Endometrium (tissue), 2 donors: Measurements from ENCODE around the gene GPLD1.
"Not testable (repeated sequence)": the region's sequence is repeated elsewhere in the genome, so short reads cannot be mapped to it uniquely, and the experiment has no call there.

Source experiments
- FAIRE-seq: peaks from 2 replicates; lab custom pipeline; 2012; peaks lifted over from hg19 to GRCh38; lab: Jason Lieb, UNC
- donor health status: control.
- donor health status: control.

The GPLD1 gene

DNA sequence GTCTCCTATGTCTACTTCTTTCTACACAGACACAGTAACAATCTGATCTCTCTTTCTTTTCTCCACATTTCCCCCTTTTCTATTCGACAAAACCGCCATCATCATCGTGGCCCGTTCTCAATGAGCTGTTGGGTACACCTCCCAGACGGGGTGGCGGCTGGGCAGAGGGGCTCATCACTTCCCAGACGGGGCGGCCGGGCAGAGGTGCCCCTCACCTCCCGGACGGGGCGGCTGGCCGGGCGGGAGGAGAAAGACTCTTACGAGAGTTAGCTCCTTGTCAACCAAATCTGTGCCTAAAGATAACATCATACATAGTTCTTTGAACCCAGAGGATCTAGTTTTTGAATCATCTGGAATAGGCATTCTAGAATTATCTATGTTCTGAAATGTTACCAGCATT is 74.8 kb downstream of the GPLD1 start:
- FAIRE-seq: not testable (repeated sequence)

DNA sequence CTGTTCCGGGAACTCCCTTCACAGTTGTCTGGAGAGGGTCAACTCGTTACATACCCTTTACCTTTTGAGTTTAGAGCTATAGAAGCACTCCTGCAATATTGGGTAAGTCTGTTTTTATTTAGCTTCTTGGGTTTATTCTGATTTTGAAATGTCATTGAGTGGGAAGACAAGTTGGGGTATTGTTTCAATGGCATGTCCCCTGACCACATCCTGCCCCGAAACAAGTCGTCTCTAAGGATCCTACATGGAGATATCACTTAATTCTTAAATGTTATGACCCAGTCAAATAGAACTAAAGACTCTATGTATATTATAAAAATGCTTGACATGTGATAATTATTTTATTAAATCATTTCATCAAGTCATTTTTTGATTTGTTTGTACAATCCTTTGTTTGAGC is 77.1 kb downstream of the GPLD1 start:
- FAIRE-seq: no peak

DNA sequence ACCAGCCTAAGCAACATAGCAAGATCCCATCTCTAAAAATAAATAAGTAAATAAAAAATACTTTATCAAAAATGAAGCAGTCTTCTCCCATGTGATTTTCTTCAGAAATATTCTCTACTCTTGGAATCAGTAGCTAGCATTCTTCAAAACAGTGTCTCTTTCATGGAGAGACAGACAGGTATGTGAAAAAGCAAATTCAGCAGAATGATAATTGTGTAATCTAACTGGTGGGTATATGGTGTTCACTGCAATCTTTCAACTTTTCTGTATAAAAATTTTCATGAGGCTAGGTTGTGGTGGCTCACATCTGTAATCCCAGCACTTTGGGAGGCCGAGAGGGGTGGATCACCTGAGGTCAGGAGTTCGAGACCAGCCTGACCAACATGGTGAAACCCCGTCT is 78.8 kb downstream of the GPLD1 start:
- no peak for FAIRE-seq

DNA sequence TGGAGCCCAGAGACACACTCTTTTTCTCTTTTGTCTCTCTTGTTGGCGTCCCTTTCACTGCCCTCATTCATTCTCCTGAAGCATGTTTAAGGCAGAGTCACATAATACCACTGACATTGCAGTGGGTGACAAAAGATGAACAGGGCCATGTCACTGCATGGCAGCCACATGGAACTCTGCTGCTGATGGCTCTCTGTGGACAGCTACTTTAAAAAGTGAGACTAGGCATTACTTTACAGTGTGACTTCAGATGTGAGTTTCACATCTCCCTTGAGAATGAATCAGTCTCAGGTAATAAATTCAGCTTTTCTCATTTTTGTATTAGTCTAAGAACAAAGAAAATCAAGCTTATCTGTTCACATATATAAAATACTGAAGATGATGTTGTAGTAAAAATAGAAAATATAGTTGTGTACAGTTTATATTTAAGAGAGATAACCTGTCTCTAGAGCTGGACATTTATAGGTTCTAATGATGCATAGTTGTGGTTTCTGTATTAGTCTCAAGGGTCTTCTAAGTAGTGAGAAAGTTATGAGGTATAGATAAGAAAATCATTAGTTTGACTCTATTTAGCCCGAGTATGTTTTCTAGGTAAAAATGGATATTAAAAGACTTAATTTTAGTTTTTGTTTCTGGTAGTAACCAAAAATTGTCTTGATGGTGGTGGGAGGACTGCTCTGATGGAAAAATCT is 80.5 kb downstream of the GPLD1 start:
- FAIRE-seq: no peak

DNA sequence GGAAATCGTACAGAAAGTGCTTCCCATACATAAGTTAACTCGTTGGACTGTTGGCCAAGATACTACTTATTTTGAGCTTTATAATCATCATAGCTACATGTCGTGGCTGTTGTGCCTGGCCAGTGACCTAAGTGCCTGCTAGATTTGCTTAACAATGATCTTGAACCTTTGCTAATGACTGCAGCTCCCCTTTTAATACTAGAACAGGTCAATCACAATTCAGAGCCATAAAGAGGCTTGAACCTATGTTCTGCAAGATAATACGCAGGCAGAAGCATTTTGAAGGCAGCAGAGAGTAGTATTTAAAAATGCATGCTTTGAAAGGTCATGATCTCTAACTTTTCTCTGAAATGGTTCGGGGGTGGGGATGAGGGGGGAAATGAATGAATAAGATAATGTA is 84.1 kb downstream of the GPLD1 start:
- no peak for FAIRE-seq

DNA sequence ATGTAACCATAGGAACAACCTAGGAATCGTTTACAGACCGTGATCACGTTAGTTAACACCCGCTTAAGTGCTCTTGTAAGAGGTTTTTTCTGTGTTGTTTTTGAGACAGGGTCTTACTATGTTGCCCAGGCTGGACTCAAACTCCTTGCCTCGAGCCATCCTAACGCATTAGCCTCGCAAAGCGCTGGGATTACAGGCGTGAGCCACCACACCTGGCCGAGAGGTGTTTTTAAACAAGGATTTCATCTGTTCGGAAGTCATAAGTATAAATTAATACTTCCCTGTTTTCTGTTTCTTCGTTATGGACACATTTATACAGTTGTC is 85.9 kb downstream of the GPLD1 start:
- FAIRE-seq: no peak

DNA sequence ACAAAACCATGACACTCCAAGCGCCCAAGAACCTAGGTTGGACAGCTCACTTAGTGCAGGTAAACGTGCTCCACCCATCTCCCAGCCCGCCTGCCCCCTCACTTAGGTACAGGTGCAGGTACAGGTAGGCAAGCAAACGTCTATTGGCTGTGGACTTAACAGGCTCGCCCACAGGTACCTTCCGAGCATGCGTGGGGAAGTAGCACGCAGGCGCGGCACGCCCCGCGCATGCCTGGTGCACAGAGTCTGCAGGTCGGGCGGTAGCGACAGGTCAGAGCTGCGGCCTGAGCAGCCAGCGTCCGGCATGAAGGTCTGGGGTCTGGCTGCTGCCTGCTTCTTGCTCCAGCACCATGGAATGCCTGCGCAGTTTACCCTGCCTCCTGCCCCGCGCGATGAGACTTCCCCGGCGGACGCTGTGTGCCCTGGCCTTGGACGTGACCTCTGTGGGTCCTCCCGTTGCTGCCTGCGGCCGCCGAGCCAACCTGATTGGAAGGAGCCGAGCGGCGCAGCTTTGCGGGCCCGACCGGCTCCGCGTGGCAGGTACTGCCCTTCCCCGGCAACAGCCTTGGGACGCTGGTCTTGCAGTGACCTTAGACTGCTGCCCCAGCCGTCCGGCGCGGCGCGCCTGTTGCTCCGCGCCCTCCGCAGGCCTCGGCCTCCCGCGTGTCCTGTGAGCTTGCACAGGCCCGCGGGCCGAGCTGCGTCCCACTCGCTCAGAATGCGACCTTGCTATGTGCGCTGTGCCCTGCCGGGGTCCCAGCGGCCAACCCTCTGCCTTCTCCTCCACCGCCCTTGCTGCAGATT is 86.5 kb downstream of the GPLD1 start, which contains the start of gene MRS2:
MRS2 (plus strand) TSS at position 240 of the 804 bp plus-strand sequence; CDS start at position 351, 111 bp downstream.
- FAIRE-seq: no peak

DNA sequence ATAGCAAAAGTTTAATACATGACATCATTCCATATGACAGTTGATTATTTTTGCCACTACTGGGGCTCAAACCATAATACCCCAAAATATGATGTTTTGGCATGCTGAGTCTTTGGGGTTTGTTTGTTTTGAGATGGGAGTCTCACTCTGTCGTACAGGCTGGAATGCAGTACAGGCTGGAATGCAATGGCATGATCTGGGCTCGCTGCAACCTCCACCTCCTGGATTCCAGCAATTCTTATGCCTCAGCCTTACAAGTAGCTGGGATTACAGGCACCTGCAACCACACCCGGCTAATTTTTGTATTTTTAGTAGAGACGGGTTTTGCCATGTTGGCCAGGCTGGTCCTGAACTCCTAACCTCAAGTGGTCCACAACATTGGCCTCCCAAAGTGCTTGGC is 87.9 kb downstream of the GPLD1 start:
- no peak for FAIRE-seq

DNA sequence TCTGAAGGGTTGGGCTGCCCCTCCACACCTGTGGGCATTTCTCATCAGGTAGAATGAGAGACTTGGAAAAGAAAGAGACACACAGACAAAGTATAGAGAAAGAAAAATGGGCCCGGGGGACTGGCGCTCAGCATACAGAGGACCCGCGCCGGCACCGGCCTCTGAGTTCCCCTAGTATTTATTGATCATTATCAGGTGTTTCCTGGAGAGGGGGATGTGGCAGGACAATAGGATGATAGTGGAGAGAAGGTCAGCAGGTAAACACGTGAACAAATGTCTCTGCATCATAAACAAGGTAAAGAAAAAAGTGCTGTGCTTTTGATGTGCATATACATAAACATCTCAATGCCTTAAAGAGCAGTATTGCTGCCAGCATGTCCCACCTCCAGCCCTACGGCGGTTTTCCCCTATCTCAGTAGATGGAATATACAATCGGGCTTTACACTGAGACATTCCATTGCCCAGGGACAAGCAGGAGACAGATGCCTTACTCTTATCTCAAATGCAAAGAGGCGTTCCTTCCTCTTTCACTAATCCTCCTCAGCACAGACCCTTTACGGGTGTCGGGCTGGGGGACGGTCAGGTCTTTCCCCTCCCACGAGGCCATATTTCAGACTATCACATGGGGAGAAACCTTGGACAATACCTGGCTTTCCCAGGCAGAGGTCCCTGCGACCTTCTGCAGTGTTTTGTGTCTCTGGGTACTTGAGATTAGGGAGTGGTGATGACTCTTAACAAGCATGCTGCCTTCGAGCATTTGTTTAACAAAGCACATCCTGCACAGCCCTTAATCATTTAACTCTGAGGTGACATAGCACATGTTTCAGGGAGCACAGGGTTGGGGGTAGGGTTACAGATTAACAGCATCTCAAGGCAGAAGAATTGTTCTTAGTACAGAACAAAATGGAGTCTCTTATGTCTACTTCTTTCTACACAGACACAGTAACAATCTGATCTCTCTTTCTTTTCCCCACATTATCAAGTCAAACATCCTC is 89.0 kb downstream of the GPLD1 start:
- not testable (repeated sequence) for FAIRE-seq

DNA sequence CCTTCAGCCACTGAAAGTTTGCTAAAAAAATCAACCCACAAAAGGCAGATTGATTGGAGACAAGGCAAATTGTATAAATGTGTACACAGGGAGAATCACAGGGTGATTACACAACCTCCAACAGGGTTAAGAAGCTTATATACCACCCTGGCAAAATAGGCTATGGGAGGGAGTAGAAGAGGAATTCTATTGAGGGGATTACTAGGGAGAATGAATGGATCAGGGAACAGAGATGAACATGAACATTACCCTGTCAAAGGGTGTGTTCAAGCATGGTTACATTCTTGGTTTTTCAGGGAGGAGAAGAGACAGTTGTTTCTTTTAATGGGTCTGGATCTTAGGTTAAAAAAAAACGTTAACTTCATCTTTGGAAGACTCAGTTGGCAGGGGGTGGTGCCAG is 91.7 kb downstream of the GPLD1 start:
- FAIRE-seq: no peak

DNA sequence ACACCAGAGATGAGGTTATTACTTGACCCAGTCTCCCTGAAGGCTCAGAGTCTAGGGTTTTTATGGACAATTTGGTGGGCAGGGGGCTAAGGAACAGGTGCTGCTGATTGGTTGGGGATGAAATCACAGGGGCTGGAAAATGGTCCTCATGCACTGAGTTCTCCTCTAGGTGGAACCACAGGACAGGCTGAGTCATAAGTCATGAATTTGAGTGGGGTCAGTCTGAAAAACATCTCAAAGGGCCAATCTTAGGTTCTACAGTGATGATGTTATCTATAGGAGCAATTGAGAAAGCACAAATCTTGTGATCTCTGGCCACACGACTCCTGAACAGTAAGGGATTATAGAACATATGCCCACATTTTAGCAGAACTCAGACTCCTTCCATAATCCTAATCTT is 92.6 kb downstream of the GPLD1 start:
- no peak for FAIRE-seq

DNA sequence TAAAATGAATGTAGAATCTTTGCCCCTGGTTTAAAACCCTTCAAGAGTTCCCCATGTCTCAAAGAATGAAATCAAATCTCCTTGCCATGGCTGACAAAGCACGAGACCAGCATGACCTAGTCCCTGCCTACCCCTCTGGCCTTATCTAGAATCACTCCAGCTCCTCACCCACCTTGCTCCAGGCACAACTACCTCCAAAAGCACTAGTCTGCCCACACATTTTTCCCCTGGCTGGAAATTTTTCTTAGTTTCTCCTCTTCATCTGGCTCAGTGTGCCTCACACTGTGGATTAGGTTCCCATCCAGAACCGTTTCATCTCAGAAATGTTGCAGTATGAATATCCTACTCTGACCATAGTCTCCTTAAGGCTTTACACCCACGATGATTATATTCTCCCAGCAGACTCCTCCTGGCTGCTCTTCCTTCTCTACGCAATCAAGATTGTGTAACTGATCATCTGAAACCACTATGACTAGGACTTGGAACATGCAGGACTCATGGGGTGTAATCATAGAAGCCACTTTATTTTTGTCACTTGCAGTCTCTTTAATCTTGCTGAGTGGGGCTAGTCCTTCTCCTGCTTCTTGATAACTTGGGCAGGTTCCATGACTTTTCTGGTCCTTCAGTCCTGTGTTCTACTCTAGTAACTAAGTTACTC is 94.5 kb downstream of the GPLD1 start:
- FAIRE-seq: no peak

DNA sequence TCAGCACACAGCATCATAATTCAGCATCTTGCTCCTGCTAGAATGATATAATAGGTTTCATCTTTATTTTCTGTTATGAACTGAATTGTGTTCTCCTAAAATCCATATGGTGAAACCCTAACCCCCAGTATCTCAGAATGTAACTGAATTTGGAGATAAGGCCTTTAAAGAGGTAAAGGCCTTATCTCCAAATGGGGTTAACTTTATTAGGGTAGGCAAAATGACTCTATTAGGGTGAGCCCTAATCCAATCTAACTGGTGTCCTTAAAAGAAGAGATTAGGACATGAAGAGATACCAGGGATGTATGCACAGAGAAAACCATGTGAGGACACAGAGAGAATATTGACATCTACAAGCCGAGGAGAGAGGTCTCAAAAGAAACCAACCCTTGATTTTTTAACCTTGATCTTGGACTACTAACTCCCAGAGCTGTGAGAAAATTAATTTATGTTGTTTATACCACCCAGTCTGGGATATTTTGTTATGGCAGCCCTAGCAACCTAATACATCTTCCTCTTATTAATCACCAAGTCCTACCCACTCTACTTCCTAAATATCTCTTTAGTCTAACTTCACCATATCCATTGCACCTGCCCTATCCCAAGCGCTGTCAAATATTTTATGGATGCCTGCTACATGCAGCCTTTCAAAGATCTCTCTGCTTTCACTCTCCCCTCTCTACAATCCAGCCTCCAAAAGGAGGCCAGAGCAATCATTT is 95.2 kb downstream of the GPLD1 start:
- FAIRE-seq: no peak

DNA sequence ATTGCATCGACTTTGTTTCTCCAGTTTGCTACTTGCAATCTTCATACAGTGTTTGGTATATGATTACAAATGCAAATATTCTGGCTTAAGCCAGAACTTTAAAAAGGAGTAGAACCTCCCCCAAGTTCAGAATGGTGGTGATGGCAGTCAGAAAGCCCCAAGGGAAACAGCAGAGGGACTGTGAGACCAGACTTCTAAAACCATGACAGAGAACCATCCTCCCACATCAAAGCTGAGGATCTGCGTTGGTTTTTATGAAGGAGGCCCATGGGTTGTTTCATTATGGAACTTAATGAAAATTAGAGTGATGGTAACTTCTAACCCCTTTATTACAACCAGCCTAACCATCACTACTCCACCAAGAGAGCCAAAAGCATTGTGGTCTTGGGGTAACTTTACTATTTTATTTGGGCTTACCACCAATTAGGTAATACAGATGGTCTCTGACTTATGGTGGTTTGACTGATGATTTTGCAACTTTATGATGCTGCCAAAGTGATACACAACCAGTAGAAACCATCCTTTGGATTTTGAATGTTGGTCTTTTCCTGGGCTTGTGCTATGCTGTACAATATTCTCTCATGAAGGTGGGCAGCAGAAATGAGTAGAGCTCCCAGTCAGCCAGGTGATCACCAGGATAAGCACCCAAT is 97.5 kb downstream of the GPLD1 start:
- no peak for FAIRE-seq

DNA sequence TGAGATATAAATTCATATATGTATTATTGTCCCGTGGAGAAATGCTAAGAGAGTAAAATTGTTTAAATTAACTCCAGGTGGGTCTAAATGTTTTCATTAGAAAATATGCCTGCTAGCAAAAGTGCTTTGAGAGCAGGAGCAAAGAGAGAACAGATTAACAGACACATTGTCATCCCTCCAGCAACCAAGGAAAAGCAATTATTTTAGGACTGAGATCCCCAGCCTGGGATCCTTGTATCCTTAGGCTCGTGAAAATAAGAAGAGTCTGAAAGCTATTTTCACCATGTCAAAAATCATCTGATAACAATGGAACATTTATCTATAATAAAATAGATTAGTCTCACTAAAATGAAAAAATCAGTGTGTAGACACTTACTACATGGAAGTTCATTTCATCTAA is 98.2 kb downstream of the GPLD1 start:
- no peak for FAIRE-seq

DNA sequence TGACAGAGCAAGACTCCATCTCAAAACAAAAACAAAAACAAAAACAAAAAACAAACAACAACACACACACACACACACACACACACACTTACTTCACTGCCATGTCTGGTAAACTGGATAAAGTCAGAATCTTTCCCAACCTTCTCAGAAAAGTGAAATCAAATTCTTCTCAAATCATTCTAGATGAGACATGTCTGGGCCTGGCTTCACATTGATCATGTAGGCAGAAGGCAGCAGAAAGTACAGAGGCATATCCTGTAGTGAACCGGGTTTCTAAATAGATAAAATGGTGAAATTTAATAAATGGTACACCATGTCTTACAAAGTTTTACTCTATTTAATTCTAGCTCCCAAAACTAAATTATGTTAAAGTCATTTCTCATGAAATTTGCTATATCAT is 101.6 kb downstream of the GPLD1 start:
- FAIRE-seq: no peak

DNA sequence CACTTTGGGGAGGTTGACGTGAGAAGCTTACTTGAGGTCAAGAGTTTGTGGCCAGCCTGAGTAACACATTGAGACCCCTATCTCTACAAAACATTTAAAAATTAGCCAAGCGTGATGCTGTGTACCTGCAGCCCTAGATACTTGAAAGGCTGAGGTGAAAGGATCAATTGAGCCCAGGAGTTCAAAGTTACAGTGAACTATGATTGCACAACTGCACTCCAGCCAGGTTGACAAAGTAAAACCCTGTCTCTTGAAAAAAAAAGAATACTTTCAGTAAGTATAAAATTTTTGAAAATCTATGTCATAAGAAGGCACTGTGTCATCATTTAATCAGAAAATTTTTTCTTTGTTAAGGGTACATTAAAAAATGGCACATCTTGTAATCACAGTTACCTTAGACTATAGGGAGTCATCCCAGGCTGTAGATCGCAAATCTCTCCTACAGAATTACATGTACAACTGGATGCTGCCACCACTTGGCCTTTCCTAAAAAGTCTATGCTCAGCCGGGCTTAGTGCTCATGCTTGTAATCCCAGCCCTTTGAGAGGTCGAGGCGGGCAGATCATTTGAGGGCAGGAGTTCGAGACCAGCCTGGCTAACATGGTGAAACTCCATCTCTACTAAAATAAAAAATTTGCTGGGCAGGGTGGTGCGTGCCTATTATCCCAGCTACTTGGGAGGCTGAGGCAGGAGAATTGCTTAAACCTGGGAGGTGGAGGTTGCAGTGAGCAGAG is 103.7 kb downstream of the GPLD1 start:
- FAIRE-seq: no peak

DNA sequence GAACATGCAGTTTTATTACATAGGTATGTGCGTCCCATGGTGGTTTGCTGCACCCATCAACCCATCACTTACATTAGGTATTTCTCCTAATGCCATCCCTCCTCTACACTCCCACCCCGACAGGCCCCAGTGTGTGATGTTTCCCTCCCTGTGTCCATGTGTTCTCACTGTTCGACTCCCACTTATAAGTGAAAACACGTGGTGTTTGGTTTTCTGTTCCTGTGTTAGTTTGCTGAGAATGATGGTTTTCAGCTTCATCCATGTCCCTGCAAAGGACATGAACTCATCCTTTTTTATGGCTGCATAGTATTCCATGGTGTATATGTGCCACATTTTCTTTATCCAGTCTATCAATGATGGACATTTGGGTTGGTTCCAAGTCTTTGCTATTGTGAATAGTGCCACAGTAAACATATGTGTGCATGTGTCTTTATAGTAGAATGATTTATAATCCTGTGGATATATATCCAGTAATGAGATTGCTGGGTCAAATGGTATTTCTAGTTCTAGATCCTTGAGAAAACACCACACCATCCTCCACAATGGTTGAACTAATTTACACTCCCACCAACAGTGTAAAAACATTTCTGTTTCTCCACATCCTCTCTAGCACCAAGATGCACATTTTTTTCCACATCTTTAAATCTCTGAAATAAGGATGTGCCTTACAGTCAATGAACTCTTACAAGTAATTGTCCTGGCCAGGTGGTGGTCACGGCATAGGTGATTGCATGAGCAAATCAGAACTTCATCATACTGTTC is 104.8 kb downstream of the GPLD1 start:
- FAIRE-seq: not testable (repeated sequence)

DNA sequence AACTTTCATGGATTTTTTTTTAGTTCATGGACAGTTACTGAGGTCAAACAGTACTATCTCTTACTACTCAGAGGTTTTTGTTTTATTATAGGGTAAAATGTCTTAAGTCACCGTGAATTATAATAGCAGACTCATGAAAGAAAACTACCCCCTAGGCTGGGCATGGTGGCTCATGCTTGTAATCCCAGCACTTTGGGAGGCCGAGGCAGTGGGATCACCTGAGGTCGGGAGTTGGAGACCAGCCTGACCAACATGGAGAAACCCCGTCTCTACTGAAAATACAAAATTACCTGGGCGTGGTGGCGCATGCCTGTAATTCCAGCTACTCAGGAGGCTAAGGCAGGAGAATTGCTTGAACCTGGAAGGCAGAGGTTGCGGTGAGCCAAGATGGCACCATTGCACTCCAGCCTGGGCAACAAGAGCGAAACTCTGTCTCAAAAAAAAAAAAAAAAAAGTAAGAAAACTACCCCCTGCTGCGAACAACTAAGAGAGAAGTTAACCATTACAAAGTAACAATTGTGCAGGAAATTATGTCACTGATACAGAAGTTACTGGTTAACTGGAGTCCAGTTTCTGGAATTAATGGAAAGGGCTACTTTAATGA is 106.4 kb downstream of the GPLD1 start:
- not testable (repeated sequence) for FAIRE-seq
